Measurements from ENCODE around the gene NIPAL3.

DNA sequence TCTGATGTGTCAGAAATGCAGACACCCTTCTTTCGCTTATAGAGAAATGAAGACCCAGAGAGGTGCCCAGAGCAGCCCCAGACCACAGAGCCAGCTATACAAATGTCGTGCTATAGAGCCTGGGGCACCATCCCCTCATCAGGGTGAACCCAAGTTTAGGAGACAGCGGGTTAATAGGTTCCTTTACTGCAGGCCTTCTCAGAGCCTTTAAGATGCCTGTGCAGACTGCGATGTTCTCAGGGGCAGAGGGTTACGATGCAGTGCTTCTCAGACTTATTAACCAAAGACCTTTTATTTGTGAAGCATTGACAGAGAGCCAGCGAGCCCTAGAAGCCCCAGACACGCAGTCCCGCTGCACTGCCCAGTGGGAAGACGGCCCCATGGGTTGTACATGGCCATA, 48.9 kb upstream of the NIPAL3 start:
- TF ChIP-seq, protein P1, sequence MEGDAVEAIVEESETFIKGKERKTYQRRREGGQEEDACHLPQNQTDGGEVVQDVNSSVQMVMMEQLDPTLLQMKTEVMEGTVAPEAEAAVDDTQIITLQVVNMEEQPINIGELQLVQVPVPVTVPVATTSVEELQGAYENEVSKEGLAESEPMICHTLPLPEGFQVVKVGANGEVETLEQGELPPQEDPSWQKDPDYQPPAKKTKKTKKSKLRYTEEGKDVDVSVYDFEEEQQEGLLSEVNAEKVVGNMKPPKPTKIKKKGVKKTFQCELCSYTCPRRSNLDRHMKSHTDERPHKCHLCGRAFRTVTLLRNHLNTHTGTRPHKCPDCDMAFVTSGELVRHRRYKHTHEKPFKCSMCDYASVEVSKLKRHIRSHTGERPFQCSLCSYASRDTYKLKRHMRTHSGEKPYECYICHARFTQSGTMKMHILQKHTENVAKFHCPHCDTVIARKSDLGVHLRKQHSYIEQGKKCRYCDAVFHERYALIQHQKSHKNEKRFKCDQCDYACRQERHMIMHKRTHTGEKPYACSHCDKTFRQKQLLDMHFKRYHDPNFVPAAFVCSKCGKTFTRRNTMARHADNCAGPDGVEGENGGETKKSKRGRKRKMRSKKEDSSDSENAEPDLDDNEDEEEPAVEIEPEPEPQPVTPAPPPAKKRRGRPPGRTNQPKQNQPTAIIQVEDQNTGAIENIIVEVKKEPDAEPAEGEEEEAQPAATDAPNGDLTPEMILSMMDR (IDR thresholded peaks at IDR 0.05), result no peak
- TF ChIP-seq POLR2A (IDR thresholded peaks at IDR 0.05), result no peak
- TF ChIP-seq EP300 (IDR thresholded peaks at IDR 0.05), result no peak
